BJ (cell line): Measurements from ENCODE around the gene ORM2. TPM values are rescaled to one million over a fixed set of nuclear protein-coding genes. Genes with fewer than 3 reads are reported as not detected.

Source experiments
- CTCF ChIA-PET: fragments of 350-600 bp; formaldehyde crosslinking; extraction: SDS; loops from one replicate; lab custom pipeline; 2021; ENCODE audit warnings: antibody characterized with exemption, inconsistent platforms; lab: Yijun Ruan, JAX
- POLR2A ChIA-PET: fragments of 300-600 bp; sonication (Branson Sonifier 250); formaldehyde crosslinking; extraction: SDS; loops from one replicate; lab custom pipeline; 2021; ENCODE audit warnings: antibody characterized with exemption; lab: Charles Lee
- DNase-seq: peaks from one replicate; pipeline ENCODE4 v3.0.0-alpha.2; 2011; ENCODE audit warnings: low read depth
- H3K27me3 ChIP-seq: 2 replicates; pipeline ENCODE4 v1.6.0; 2011; ENCODE audit warnings: low read length; ENCODE audit not compliant: control insufficient read depth, insufficient read depth
- H3K36me3 ChIP-seq: 2 replicates; pipeline ENCODE4 v1.5.1; 2011; ENCODE audit warnings: low read length; ENCODE audit not compliant: control insufficient read depth, insufficient read depth
- H3K4me3 ChIP-seq: 2 replicates; pipeline ENCODE4 v1.5.1; 2011; ENCODE audit warnings: low read depth, mild to moderate bottlenecking, control low read depth, low read length
- polyA plus RNA-seq: library from polyadenylated mRNA; depleted of rRNA; stranded (reverse); fragments of >200 nt; gene quantifications from 2 replicates; pipeline ENCODE4 v1.2.3, GENCODE V29; 2011
- TF ChIP-seq, protein P1 (sequence below): IDR thresholded peaks from 2 replicates; pipeline ENCODE4 v1.5.1; 2011; ENCODE audit warnings: low read depth, mild to moderate bottlenecking, control low read depth, inconsistent platforms, low read length, moderate library complexity; ENCODE audit not compliant: insufficient read depth

Gene ORM2
- polyA plus RNA-seq, 1 experiment, result not detected

- POLR2A ChIA-PET, result no interaction called here
- Histone ChIP-seq H3K36me3 (peaks cover 39% of the 10 kb centered on the region), H3K27me3 (no peaks in the 10 kb centered on the region), H3K4me3 (no peak overlapping the region)
- DNase-seq, result no peak
- TF ChIP-seq, protein P1, sequence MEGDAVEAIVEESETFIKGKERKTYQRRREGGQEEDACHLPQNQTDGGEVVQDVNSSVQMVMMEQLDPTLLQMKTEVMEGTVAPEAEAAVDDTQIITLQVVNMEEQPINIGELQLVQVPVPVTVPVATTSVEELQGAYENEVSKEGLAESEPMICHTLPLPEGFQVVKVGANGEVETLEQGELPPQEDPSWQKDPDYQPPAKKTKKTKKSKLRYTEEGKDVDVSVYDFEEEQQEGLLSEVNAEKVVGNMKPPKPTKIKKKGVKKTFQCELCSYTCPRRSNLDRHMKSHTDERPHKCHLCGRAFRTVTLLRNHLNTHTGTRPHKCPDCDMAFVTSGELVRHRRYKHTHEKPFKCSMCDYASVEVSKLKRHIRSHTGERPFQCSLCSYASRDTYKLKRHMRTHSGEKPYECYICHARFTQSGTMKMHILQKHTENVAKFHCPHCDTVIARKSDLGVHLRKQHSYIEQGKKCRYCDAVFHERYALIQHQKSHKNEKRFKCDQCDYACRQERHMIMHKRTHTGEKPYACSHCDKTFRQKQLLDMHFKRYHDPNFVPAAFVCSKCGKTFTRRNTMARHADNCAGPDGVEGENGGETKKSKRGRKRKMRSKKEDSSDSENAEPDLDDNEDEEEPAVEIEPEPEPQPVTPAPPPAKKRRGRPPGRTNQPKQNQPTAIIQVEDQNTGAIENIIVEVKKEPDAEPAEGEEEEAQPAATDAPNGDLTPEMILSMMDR, result peak; percentile 94
- CTCF ChIA-PET, result interaction anchor here (0.6 to 2.0 kb wide), 18 partner anchors 8 to 325 kb away, joined by 3 to 8 read pairs (median 4); partner anchors contain the start of gene AKNA
These were observed 9.7 kb downstream of the ORM2 start for GRCh38 chr9:114339130-114339908.

DNA sequence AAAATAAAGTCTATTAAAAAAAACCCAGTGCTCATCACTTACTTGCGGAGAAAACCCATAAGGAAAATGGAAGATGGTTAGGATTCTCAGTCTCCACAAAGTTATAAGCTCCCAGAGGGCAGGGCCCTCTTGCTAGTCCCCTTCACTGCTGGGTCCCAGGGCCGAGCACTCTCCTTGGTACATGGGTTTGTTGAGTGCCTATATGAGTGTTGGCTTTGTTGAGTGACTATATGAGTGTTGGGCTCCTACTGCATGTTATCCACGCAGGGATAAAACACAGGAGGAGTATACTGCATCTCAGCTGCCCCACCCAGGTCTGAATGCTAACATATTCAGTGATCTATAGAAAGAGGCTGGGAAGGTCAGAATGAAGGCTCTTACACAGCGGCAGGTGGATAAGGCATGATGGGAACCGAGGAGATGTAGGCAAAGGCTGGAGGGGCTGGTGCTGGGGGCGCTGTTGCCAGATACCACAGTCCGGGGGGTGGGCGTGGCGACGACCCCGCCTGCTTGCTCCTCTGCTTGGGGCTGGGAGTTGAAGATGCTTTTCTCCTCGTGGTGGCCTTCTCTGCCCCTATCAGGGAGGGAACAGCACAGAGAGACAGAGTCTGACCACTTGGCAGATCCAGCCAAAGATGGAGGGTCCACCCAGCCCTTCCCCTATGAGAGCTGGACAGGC, 11.6 kb downstream of the ORM2 start:
- TF ChIP-seq, protein P1, result no peak
- Histone ChIP-seq H3K36me3 (peaks cover 44% of the 10 kb centered on the region), H3K4me3 (no peak overlapping the region), H3K27me3 (no peaks in the 10 kb centered on the region)
- DNase-seq, result no peak
- POLR2A ChIA-PET, result no interaction called here
- CTCF ChIA-PET, result no interaction called here

DNA sequence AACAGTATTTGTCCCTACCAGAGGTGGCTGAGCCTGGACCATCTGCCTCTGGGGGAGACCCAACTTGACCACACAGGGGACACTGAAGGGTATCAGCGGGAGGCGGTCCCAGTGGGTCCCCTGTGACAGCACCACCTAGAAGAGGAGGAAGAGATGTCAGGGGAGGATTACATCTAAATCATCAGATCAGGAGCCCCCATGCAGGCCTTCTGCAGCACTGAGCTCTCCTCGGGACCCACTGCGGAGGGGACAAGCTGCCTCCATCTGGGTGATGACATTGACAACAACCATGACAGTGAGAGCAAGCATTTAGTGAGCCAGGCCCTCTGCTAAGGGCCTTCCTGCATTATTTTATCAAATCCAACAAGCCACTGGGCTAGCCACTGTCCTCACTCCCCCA, 12.3 kb downstream of the ORM2 start:
- TF ChIP-seq, protein P1, result no peak
- peaks cover 44% of the 10 kb centered on the region for H3K36me3 ChIP-seq
- DNase-seq, result no peak
- ChIA-PET POLR2A (no interaction called here), CTCF (interaction anchor here (1.8 kb wide), 1 partner anchor 12 kb away, joined by 3 read pairs; no protein-coding TSS in a partner anchor)
- no peaks in the 10 kb centered on the region for H3K27me3 ChIP-seq
- no peak overlapping the region for H3K4me3 ChIP-seq

- CTCF ChIA-PET, result interaction anchor here (1.8 kb wide), 1 partner anchor 11 kb away, joined by 3 read pairs; no protein-coding TSS in a partner anchor
- H3K36me3 ChIP-seq, result peaks cover 47% of the 10 kb centered on the region
- no peaks in the 10 kb centered on the region for H3K27me3 ChIP-seq
- TF ChIP-seq, protein P1, result no peak
- no peak for DNase-seq
- POLR2A ChIA-PET, result no interaction called here
- H3K4me3 ChIP-seq, result no peak overlapping the region
These were observed 13.2 kb downstream of the ORM2 start for GRCh38 chr9:114342755-114343440.
